Activated CD4-positive, alpha-beta T cell treated with anti-CD3 and anti-CD28 coated beads for 24 hours (primary cell): ENCODE results near the gene OTP.

Experiments
- DNase-seq, 2 donors: peaks; one replicate each; pipeline ENCODE4 v3.0.0-alpha.2; 2020; ENCODE audit warnings: low read depth in 2 of 2

The OTP gene

GRCh38 chr5:77637998-77638762 lies at the start of gene OTP:
Gene OTP, minus strand, starts transcription at chr5:77638713. Its CDS starts 164 bp downstream, at chr5:77638549.
- DNase-seq: no peak

GRCh38 chr5:77683171-77683732 lies 44.7 kb upstream of the OTP start:
- no peak for DNase-seq

- DNase-seq: no peak
Observed at GRCh38 chr5:77670526-77670925, 32.0 kb upstream of the OTP start.

- no peak for DNase-seq
Observed at GRCh38 chr5:77669677-77670076, 31.2 kb upstream of the OTP start.

GRCh38 chr5:77663090-77663863 lies 24.8 kb upstream of the OTP start:
- no peak for DNase-seq

- no peak for DNase-seq
Observed at GRCh38 chr5:77662635-77663034, 24.1 kb upstream of the OTP start.

- DNase-seq: no peak
Observed at GRCh38 chr5:77658662-77659061, 20.1 kb upstream of the OTP start.

- DNase-seq: no peak
Observed at GRCh38 chr5:77651343-77651742, 12.8 kb upstream of the OTP start.

GRCh38 chr5:77650686-77651085 lies 12.2 kb upstream of the OTP start:
- DNase-seq: no peak

- DNase-seq: no peak
Observed at GRCh38 chr5:77649776-77650175, 11.3 kb upstream of the OTP start.

- no peak for DNase-seq
Observed at GRCh38 chr5:77645995-77646639, 7.6 kb upstream of the OTP start.

- DNase-seq: peak in 1 of 2 donors; percentile 13
Observed at GRCh38 chr5:77645158-77645994, 6.9 kb upstream of the OTP start.

- DNase-seq: no peak
Observed at GRCh38 chr5:77644371-77645157, 6.1 kb upstream of the OTP start.

- DNase-seq: no peak
Observed at GRCh38 chr5:77643654-77644370, 5.3 kb upstream of the OTP start.

GRCh38 chr5:77642738-77643653 lies 4.5 kb upstream of the OTP start:
- DNase-seq: no peak

- DNase-seq: no peak
Observed at GRCh38 chr5:77641963-77642737, 3.6 kb upstream of the OTP start.

- DNase-seq: no peak
Observed at GRCh38 chr5:77641397-77641943, 3.0 kb upstream of the OTP start.
